Kidney (tissue), 14 donors: ENCODE measurements around the gene HBZ. TPM values are rescaled to one million over a fixed set of nuclear protein-coding genes. Genes with fewer than 3 reads are reported as not detected.
"Not testable (repeated sequence)": the region's sequence is repeated elsewhere in the genome, so short reads cannot be mapped to it uniquely, and the experiment has no call there.

Source experiments
- DNase-seq, 5 donors: peaks; one replicate each; pipeline ENCODE4 v3.0.0-alpha.2; 2013 to 2020
- FAIRE-seq: peaks from 2 replicates; lab custom pipeline; 2012; peaks lifted over from hg19 to GRCh38; lab: Jason Lieb, UNC
- H3K27ac ChIP-seq, 2 donors: one replicate each; pipeline ENCODE4 v1.7.0; 2013; ENCODE audit warnings: low read depth in 2 of 2, low read length in 2 of 2, inconsistent platforms in 1 of 2
- H3K27me3 ChIP-seq: one replicate; pipeline ENCODE4 v1.7.1; 2013; ENCODE audit warnings: low read length, inconsistent platforms; ENCODE audit not compliant: control insufficient read depth, insufficient read depth
- H3K36me3 ChIP-seq, 3 donors: one replicate each; pipeline versions ENCODE4 v1.7.0 to v1.7.1; 2013; ENCODE audit warnings: low read length in 3 of 3, control low read depth in 1 of 3, inconsistent platforms in 1 of 3; ENCODE audit not compliant: insufficient read depth in 3 of 3, control insufficient read depth in 2 of 3
- H3K4me1 ChIP-seq, 3 donors: one replicate each; pipeline versions ENCODE4 v1.7.0 to v1.7.1; 2013; ENCODE audit warnings: low read length in 3 of 3, inconsistent platforms in 1 of 3, low read depth in 1 of 3; ENCODE audit not compliant: control insufficient read depth in 2 of 3, insufficient read depth in 2 of 3
- H3K4me3 ChIP-seq, 3 donors: one replicate each; pipeline versions ENCODE4 v1.7.0 to v1.8.1; 2013; ENCODE audit warnings: low read length in 3 of 3, control low read depth in 1 of 3, inconsistent platforms in 1 of 3
- H3K9ac ChIP-seq, 3 donors: one replicate each; pipeline versions ENCODE4 v1.7.0 to v1.7.1; 2013; ENCODE audit warnings: low read length in 3 of 3, control low read depth in 1 of 3, inconsistent platforms in 1 of 3
- H3K9me3 ChIP-seq, 3 donors: one replicate each; pipeline versions ENCODE4 v1.7.0 to v1.7.1; 2013; ENCODE audit warnings: low read length in 3 of 3, control low read depth in 1 of 3, inconsistent platforms in 1 of 3; ENCODE audit not compliant: control insufficient read depth in 2 of 3, insufficient read depth in 1 of 3
- intact Hi-C: fragments of 100-400 bp; cut with DNase I; formaldehyde crosslinking; loops from one replicate; pipeline ENCODE4 v1.11.1; 2022
- polyA plus RNA-seq: library from polyadenylated mRNA; stranded (reverse); fragments of 350-450 nt; fragmentation: Illumina TruSeq; extraction: RNeasy Lipid Tissue Mini Kit (QIAGEN cat#74804); gene quantifications from one replicate; pipeline ENCODE4 v1.2.3, GENCODE V29; 2014; ENCODE audit warnings: low read depth, low replicate concordance; ENCODE audit not compliant: insufficient read depth
- total RNA-seq: library from RNA; stranded (reverse); fragmentation: NEBNext Ultra II Directional; extraction: Animal tissue kit (Norgen Biotek cat#: 25700); gene quantifications from one replicate; pipeline ENCODE4 v1.2.1, GENCODE V29; 2021
- TF ChIP-seq, protein P1 (sequence below): IDR thresholded peaks from 3 replicates; pipeline ENCODE4 v1.5.1; 2012; ENCODE audit warnings: mild to moderate bottlenecking, moderate library complexity, borderline replicate concordance; ENCODE audit not compliant: insufficient read depth; ENCODE audit errors: extremely low read depth
- donor health status: control.
- donor health status: control.
- donor health status: control.
- donor health status: control.
- donor health status: control.
- donor health status: DM: yes; HTN: yes; CAD: no.
- donor health status: Normal renal cell carcinoma (clear cell type).

Gene HBZ
- total and polyA plus RNA-seq, 2 donors from 2014 or later = not detected

DNA sequence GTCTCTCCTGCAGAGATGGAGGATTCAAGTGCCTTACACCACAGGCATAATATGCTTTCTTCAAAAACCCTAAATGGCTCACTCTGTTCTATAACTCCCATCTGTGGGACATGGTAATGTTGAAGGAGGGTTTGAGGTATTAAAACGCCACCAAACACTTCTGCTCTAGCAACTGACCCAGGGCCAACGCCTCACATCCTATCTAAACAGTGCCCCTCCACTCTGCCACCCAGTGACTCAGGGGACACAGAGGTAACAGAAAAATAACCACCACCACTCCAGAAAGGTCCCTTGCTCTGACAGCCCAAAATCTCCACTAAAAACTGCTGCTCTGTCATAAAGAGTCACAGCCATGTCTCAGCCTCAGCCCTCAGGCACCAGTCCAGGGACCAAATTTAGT lies 31.7 kb upstream of the HBZ start:
- Histone ChIP-seq H3K4me3 (no peak overlapping the region), H3K9me3 (no peaks in the 10 kb centered on the region), H3K36me3 (peaks cover 0 to 10% (median 0%) of the 10 kb centered on the region in 3 donors), H3K9ac (no peak overlapping the region), H3K4me1 (no peaks in the 10 kb centered on the region), H3K27ac (no peak overlapping the region), H3K27me3 (no peaks in the 10 kb centered on the region)
- FAIRE-seq (no peak), DNase-seq (no peak)
- TF ChIP-seq, protein P1, sequence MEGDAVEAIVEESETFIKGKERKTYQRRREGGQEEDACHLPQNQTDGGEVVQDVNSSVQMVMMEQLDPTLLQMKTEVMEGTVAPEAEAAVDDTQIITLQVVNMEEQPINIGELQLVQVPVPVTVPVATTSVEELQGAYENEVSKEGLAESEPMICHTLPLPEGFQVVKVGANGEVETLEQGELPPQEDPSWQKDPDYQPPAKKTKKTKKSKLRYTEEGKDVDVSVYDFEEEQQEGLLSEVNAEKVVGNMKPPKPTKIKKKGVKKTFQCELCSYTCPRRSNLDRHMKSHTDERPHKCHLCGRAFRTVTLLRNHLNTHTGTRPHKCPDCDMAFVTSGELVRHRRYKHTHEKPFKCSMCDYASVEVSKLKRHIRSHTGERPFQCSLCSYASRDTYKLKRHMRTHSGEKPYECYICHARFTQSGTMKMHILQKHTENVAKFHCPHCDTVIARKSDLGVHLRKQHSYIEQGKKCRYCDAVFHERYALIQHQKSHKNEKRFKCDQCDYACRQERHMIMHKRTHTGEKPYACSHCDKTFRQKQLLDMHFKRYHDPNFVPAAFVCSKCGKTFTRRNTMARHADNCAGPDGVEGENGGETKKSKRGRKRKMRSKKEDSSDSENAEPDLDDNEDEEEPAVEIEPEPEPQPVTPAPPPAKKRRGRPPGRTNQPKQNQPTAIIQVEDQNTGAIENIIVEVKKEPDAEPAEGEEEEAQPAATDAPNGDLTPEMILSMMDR = no peak
- intact Hi-C loops = no loop called here

DNA sequence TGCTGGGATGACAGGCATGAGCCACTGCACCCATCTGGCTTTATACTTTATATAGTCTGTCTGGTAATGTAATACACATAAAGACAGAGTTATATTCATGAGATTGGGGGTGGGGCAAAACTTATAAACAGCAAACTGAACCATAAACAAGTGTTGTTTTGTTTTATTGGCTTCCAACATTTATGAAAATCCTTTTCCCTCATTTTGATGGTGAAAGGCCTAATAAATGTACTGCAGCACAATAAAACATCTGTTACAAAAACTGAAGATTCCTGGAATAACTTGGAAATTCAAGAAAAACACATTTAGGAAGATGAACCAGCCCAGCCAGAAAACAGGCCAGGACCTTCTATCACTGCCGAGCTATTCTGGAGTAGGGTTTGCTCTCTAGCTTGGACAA lies 30.1 kb upstream of the HBZ start:
- Histone ChIP-seq H3K27me3 (no peaks in the 10 kb centered on the region), H3K27ac (no peak overlapping the region), H3K4me1 (no peaks in the 10 kb centered on the region), H3K9ac (no peak overlapping the region), H3K9me3 (no peaks in the 10 kb centered on the region), H3K4me3 (no peak overlapping the region), H3K36me3 (peaks cover 0 to 3% (median 0%) of the 10 kb centered on the region in 3 donors)
- DNase-seq = peak in 1 of 5 donors; percentile 51
- no peak for FAIRE-seq
- intact Hi-C loops = no loop called here
- TF ChIP-seq, protein P1 = no peak

DNA sequence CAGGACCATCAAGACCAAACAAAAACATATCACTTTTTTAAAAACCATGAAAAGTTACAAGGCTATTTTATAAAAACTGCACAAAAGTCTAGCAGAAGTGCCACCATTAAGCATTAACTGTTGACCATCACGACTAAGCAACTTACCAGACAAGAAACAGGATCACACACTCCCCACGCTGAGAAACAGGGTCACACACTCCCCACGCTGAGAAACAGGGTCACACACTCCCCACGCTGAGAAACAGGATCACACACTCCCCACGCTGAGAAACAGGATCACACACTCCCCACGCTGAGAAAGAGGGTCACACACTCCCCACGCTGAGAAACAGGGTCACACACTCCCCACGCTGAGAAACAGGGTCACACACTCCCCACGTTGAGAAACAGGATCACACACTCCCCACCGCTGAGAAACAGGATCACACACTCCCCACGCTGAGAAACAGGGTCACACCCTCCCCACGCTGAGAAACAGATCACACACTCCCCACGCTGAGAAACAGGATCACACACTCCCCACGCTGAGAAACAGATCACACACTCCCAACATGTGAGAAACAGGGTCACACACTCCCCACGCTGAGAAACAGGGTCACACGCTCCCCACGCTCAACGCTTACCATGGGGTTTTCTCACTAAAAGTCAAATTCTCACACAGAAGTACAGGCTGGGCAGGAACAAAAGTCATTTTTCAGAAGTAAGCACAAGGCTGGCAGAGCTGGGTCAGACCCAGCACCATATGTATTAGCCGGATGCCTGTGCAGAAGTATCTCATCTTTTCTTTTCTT lies 28.7 kb upstream of the HBZ start:
- H3K36me3 ChIP-seq, H3K4me3 ChIP-seq, DNase-seq, H3K9me3 ChIP-seq, H3K4me1 ChIP-seq, H3K27ac ChIP-seq, H3K9ac ChIP-seq, H3K27me3 ChIP-seq, intact Hi-C loops, FAIRE-seq: not testable (repeated sequence)

DNA sequence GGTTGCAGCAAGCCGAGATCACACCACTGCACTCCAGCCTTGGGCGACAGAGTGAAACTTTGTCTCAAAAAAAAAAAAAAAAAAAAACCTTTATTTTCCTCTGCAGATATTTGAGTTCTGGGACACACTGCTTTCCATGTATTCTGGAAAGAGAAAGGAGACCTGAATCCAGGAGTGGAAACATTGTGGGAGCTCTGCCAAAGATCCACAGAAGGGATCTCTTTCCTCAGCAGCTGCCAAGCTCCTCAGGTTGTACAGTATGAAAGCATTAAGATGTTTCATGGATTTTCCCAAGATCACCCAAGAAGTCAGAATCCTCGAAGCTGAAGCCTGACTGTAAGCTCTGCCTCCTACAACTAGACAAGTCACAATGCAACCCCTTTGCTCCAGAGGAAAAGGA lies 27.4 kb upstream of the HBZ start:
- H3K36me3 ChIP-seq = peaks cover 0 to 3% (median 0%) of the 10 kb centered on the region in 3 donors
- H3K27me3 ChIP-seq = no peaks in the 10 kb centered on the region
- FAIRE-seq (no peak), DNase-seq (no peak)
- no peak overlapping the region for H3K9ac ChIP-seq
- no peak overlapping the region for H3K4me3 ChIP-seq
- H3K9me3 ChIP-seq = no peaks in the 10 kb centered on the region
- TF ChIP-seq, protein P1 = no peak
- no peak overlapping the region for H3K27ac ChIP-seq
- H3K4me1 ChIP-seq = no peaks in the 10 kb centered on the region
- intact Hi-C loops = no loop called here
